T-helper 2 cell treated with Interferon-gamma antibody and Interleukin-4, amounts not matched to agents 100 ng/mL and 5 ng/mL, for 36 hours (primary cell): ENCODE data around the gene VIPR2. TPM values are rescaled to one million over a fixed set of nuclear protein-coding genes. Genes with fewer than 3 reads are reported as not detected.

Source experiments
- intact Hi-C: fragments of 100-400 bp; cut with micrococcal nuclease; formaldehyde crosslinking; loops from one replicate; pipeline ENCODE4 v1.15.1; 2023
- total RNA-seq: library from RNA; stranded (reverse); gene quantifications from 2 replicates; pipeline ENCODE4 v1.2.3, GENCODE V29; 2022

Gene VIPR2
- total RNA-seq, 1 donor from 2014 or later = 2.2 TPM

DNA sequence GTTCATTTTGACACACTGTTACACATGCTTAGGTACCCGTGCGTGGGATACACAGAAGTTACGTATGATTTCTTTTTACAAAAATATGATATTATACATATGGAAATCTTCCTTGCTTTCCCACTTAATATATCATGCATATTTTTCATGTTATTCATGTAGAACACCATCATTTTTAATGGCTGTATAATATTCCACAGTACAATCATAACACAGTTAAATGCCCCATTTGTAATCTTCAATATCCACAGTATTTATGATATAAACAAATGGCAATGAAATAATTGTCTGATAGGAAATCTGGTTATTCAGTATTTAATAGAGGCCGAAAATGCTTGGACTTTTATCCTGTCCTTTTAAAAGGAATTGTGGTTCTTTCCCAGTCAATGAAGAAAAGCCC is 23.2 kb downstream of the VIPR2 start:
- intact Hi-C loops = no loop called here

GRCh38 chr7:159121068-159121467 is 23.6 kb downstream of the VIPR2 start:
- intact Hi-C loops = no loop called here

DNA sequence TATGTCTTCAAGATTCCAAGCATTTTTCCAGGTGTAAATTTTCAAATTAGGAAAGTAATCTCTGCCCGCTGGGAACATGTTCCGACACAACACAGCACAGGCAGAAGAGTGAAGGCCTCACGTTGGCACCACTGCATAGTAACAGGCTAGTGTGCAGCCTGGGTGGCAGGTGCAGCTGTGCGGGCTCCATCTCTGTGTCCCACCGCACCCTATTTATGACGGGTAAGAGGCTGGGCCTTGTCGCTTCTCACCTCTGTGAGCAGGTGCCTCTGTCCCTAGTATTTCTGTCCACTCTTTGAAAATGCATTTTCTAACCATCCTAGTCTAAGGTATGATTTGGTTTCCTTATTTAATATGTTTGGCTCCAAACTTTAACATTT is 24.1 kb downstream of the VIPR2 start:
- intact Hi-C loops = no loop called here

- intact Hi-C loops = no loop called here
Observed at GRCh38 chr7:159119851-159120539, 24.7 kb downstream of the VIPR2 start.

- intact Hi-C loops = no loop called here
Observed at GRCh38 chr7:159119026-159119741, 25.5 kb downstream of the VIPR2 start.

GRCh38 chr7:159118623-159119022 is 26.0 kb downstream of the VIPR2 start:
- intact Hi-C loops = no loop called here

GRCh38 chr7:159118197-159118595 is 26.5 kb downstream of the VIPR2 start:
- intact Hi-C loops = no loop called here

GRCh38 chr7:159117366-159118196 is 27.1 kb downstream of the VIPR2 start:
- intact Hi-C loops = no loop called here

DNA sequence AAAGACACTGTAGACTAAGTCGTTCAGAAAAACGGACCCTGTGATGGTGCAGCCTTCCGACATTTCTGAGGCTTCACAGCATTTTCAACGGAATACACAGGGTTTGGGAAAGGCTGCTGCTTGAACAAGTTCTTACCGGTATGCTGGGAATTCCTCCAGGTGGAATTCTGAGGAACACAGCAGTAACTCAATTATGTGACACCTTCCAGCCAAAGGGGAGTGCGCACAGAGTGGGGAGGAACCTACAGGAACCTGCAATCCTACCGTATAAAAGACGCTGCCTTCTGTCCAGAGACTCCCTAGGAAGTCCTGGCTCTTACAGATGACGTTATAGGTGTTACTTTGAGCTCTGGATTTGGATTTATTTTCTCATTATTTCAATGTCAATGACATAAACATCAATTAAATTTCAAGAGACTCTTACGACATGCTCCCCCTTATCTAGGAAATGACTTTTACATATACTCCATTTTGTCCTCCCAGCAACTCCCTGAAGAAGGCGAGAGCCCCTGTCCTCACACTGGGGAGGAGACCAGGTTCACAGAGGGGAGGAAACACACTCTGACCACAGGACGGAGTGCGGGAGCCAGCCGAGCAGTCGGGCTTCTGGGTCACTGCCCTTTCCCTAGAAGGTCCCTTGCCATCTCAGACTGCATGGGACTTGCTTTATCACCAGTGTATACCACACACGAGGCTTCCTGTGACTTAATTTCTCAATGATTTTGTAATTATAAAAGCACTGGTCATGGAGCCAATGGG is 27.9 kb downstream of the VIPR2 start:
- intact Hi-C loops = no loop called here

- intact Hi-C loops = no loop called here
Observed at GRCh38 chr7:159115601-159116501, 28.8 kb downstream of the VIPR2 start.

DNA sequence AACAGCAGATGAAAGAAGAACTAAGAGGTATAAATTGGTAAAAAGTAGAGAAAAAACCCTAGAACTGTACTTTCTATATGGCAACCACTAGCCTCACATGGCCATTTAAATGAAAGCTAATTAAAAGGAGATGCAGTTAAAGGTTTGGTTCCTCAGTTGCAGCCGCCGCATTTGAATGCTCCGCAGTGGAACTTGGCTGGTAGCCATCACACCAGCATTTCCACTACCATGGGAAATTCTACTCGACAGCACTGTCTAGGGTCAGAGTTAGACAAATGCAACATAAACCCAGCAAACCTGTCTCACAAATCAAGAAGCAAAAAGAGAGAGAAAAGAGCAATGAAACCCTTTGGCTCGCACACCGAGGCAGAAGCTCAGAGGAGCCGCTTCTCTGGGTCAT is 29.7 kb downstream of the VIPR2 start:
- intact Hi-C loops = no loop called here

DNA sequence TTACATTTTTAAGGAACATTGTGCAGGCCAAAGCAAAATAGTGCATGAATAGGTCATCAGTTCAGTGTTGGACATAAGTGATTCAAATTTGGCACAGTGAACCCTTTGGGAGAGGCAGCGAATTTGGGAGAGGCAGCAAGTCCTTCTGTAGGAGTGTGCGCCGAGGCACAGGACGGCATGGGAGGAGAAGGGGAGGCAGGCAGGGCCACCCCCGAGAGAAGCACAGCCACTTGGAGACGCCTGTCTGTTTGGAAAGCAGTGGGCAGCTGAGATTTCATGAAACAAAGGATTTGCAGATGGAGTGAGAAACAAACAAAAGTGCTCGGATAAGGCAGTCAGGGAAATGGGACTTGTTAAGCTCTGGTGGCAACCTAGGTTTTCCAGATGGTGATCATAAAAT is 30.6 kb downstream of the VIPR2 start:
- intact Hi-C loops = no loop called here

DNA sequence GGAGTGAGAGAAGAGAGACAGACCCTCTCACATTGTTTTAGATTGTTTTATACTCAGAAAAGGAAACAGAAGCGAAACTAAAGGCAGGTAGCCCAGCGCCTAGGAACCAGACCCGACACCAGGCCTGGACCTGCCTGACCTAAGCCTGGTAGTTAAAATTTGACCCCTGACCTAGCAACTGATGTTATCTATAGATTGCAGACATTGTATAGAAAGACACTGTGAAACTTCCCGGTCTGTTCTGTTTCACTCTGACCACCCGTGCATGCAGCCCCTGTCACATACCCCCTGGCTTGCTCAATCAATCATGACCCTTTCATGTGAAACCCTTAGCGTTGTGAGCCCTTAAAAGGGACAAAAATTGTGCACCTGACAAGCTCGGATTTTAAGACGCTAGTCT is 31.6 kb downstream of the VIPR2 start:
- intact Hi-C loops = no loop called here

GRCh38 chr7:159112136-159113011 is 32.3 kb downstream of the VIPR2 start:
- intact Hi-C loops = no loop called here

DNA sequence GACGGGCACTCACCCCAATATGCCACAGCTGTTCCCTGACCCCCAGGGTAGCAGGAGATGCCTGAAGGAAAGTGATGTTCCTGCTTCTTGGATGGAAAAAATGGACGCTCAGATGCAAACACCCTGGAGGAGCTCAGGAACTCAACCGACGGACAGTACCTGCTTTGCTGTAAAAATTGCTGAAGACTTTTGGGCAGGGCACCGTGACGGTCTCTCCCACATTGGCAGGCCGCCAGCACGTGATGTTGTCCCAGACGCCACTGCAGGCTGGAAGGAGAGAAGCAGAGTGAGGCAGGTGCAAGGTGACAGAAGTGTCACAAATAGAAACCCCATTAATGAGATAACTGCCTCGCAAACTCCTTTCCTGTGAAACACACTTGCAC is 35.0 kb downstream of the VIPR2 start:
- intact Hi-C loops = no loop called here

DNA sequence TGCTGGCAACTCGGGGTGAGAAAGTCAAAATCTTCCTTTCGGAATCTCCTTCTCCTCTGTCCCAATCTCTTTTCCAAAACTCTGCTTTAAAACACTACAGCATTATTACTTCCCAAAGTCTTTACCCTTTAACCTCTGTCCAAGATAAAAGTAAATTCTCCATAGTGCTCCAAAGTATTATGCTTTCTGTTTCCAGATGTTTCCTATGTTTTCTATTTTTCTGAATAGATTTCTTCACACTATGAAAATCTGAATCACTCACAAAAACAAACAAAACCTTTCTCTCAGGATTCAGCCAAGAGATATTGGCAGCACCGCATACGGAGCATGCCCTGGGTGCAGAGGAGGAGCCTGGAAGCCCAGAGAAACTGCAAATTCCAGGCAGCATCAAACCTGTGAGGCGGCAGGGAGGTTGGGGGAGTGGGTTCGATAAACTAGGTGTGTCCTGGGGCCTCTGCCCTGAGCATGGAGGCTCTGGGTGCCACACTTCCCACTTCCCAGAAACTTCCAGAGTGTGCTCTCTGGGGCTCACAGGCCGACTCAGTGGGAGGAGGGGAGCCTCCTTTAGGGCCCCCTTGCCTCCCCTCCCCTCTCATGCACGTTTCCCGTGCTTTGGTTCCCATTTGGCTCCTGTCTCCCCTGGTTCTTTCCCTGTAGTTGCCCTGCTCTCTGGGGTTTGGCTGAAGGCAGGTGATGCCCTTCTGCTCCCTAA is 35.6 kb downstream of the VIPR2 start:
- intact Hi-C loops = no loop called here

DNA sequence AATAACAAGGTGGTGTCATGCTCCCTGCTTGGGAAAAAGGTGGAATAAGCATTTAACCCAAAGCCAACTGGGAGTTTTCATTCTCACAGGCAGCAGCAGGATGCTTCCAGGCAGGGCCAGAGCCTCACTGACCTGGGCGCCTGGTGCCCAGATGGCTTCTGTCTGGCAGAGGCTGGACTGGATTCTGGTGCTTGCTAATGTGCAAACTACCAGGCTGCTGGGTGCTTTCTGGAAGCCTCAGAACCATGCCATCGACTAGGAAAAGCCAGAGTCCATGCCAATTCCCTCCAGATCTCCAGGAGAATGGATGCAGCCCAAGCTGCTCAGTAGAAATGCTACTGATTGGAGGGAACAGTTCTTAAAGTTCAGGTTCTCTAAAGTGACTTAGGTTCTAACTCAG is 36.2 kb downstream of the VIPR2 start:
- intact Hi-C loops = no loop called here

- intact Hi-C loops = no loop called here
Observed at GRCh38 chr7:159107161-159107892, 37.3 kb downstream of the VIPR2 start.
